Natural killer cell treated with Interleukin-12 subunit alpha and Interleukin-12 subunit beta and Interleukin-15 and Interleukin-18, amount 100 ng/mL, for 72 hours (primary cell): ENCODE data around the gene SCG2. TPM values are rescaled to one million over a fixed set of nuclear protein-coding genes. Genes with fewer than 3 reads are reported as not detected.

ENCODE experiments used
- ATAC-seq, 2 donors: fragments of 150-1000 bp; cut with Tn5 transposase in 1 of 2; sonication (Bioruptor Pico), chemical (Tn5 transposase) in 1 of 2; 2 replicates each; pipeline ENCODE4 v1.10.0; 2021
- DNase-seq: peaks from one replicate; pipeline ENCODE4 v3.0.0; 2022; ENCODE audit warnings: low spot score
- H3K27ac Mint-ChIP-seq, 2 donors: 1 replicate in 1 of 2; 2 replicates in 1 of 2; pipeline ENCODE4 v1.8.0; 2022; ENCODE audit warnings: mixed read lengths in 2 of 2, mild to moderate bottlenecking in 1 of 2, moderate library complexity in 1 of 2
- H3K27me3 Mint-ChIP-seq, 2 donors: 1 replicate in 1 of 2; 2 replicates in 1 of 2; pipeline ENCODE4 v1.8.0; 2022; ENCODE audit warnings: mixed read lengths in 2 of 2
- H3K36me3 Mint-ChIP-seq: one replicate; pipeline ENCODE4 v1.8.0; 2022; ENCODE audit warnings: mixed read lengths
- H3K4me1 Mint-ChIP-seq, 2 donors: 1 replicate in 1 of 2; 2 replicates in 1 of 2; pipeline ENCODE4 v1.8.0; 2022; ENCODE audit warnings: low read depth in 2 of 2, mixed read lengths in 2 of 2, mild to moderate bottlenecking in 1 of 2
- H3K4me3 Mint-ChIP-seq: one replicate; pipeline ENCODE4 v1.8.0; 2022; ENCODE audit warnings: mixed read lengths
- H3K9me3 Mint-ChIP-seq: 2 replicates; pipeline ENCODE4 v1.8.0; 2022; ENCODE audit warnings: mixed read lengths
- total RNA-seq, 2 donors: library from RNA; stranded (reverse); gene quantifications; one replicate each; pipeline ENCODE4 v1.2.3, GENCODE V29; 2022

The SCG2 gene
- total RNA-seq, 2 donors from 2014 or later = 0.21 TPM; not detected in 1

DNA sequence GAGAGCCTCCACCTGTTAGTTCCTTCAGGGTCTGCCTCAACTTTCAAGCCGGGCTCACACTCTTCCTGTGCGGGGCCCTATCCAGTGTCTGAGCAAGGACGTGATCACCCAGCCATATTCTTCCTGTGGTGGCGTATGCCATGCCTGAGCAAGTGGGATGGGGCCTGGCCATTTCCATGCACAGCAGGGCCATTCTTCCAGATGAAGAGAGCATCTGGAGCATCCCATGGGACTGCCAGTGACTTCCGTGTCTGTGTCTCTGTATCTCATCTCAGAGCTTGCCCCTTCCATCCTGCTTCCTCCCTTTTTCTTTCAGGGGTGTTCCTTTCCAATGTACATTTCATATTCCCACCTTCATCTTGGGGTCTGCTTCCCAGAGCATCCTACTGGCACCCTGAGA is 20.2 kb downstream of the SCG2 start:
- no peaks in the 10 kb centered on the region for H3K36me3 Mint-ChIP-seq
- H3K9me3 Mint-ChIP-seq = peaks cover 4% of the 10 kb centered on the region
- DNase-seq (no peak), ATAC-seq (no peak)
- no peak overlapping the region for H3K4me3 Mint-ChIP-seq
- H3K27me3 Mint-ChIP-seq = peaks cover 0 to 7% of the 10 kb centered on the region in 2 donors
- no peaks in the 10 kb centered on the region for H3K4me1 Mint-ChIP-seq
- H3K27ac Mint-ChIP-seq = no peak overlapping the region

- peaks cover 4% of the 10 kb centered on the region for H3K9me3 Mint-ChIP-seq
Measured at GRCh38 chr2:223580951-223581350, 21.2 kb downstream of the SCG2 start.

GRCh38 chr2:223578846-223579245 is 23.3 kb downstream of the SCG2 start:
- ATAC-seq = no peak

More at GRCh38 chr2:223580951-223581350, 21.2 kb downstream of the SCG2 start:
- Mint-ChIP-seq H3K27ac (no peak overlapping the region), H3K4me1 (no peaks in the 10 kb centered on the region), H3K36me3 (no peaks in the 10 kb centered on the region), H3K27me3 (peaks cover 0 to 7% of the 10 kb centered on the region in 2 donors), H3K4me3 (no peak overlapping the region)
- ATAC-seq (no peak), DNase-seq (no peak)

GRCh38 chr2:223576873-223577272 is 25.3 kb downstream of the SCG2 start:
- peaks cover 2 to 21% of the 10 kb centered on the region in 2 donors for H3K27me3 Mint-ChIP-seq
- ATAC-seq (no peak), DNase-seq (no peak)
- no peak overlapping the region for H3K27ac Mint-ChIP-seq
- H3K9me3 Mint-ChIP-seq = no peaks in the 10 kb centered on the region
- no peaks in the 10 kb centered on the region for H3K36me3 Mint-ChIP-seq
- H3K4me3 Mint-ChIP-seq = no peak overlapping the region
- H3K4me1 Mint-ChIP-seq = no peaks in the 10 kb centered on the region

More at GRCh38 chr2:223578846-223579245, 23.3 kb downstream of the SCG2 start:
- no peak for DNase-seq
- no peaks in the 10 kb centered on the region for H3K4me1 Mint-ChIP-seq
- H3K27ac Mint-ChIP-seq = no peak overlapping the region
- H3K27me3 Mint-ChIP-seq = peaks cover 3 to 7% of the 10 kb centered on the region in 2 donors
- H3K9me3 Mint-ChIP-seq = no peaks in the 10 kb centered on the region
- H3K36me3 Mint-ChIP-seq = no peaks in the 10 kb centered on the region
- H3K4me3 Mint-ChIP-seq = no peak overlapping the region

- H3K4me1 Mint-ChIP-seq = no peaks in the 10 kb centered on the region
- no peak overlapping the region for H3K27ac Mint-ChIP-seq
- peaks cover 4% of the 10 kb centered on the region for H3K9me3 Mint-ChIP-seq
- H3K27me3 Mint-ChIP-seq = peaks cover 9 to 41% of the 10 kb centered on the region in 2 donors
- H3K4me3 Mint-ChIP-seq = no peak overlapping the region
- DNase-seq = no peak
- no peaks in the 10 kb centered on the region for H3K36me3 Mint-ChIP-seq
- ATAC-seq = no peak
Measured at GRCh38 chr2:223570784-223571183, 31.4 kb downstream of the SCG2 start.

- ATAC-seq (no peak), DNase-seq (no peak)
- H3K36me3 Mint-ChIP-seq = no peaks in the 10 kb centered on the region
- H3K27me3 Mint-ChIP-seq = peaks cover 12 to 32% of the 10 kb centered on the region in 2 donors
- H3K4me3 Mint-ChIP-seq = no peak overlapping the region
- peaks cover 4% of the 10 kb centered on the region for H3K9me3 Mint-ChIP-seq
- H3K4me1 Mint-ChIP-seq = no peaks in the 10 kb centered on the region
- H3K27ac Mint-ChIP-seq = no peak overlapping the region
Measured at GRCh38 chr2:223566396-223566795, 35.8 kb downstream of the SCG2 start.

DNA sequence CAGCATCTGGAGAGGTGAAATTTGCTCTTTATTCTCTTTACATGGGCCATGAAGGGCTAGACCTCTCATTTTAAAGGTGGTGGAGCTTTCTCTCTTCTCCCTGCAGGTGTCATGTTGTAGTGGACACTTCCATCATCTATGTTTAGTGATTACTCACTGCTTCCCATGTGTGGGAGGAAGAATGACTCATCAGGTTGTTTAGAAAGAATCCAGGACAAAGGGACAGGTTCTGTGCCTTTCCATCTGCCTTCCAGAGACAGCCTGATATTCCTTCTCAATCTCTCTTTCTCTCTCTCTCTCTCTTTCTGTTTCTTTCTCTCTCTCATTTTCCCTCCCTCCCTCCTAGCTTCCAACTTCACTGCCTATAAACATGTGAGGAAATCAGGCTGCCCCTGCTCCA is 38.7 kb downstream of the SCG2 start:
- H3K27ac Mint-ChIP-seq = no peak overlapping the region

DNA sequence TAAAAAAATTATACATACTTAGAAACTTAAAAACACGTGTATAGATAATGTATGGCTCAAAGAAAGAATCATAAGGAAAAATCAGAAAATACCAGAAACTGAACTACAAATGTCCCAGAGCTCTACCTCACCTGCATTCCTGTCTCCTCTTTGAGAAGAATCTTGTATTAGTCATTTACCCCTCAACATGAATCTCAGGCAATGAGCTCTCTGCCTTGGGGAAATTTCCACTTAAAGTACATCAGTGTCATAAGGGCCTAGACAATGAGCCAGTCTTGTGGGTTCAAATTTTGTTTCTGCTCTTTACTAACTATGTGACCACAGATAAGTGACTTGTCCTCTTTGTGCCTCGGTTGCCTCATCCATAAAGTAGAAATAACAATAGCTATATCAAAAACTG is 40.1 kb downstream of the SCG2 start:
- Mint-ChIP-seq H3K4me3 (no peak overlapping the region), H3K27ac (no peak overlapping the region), H3K9me3 (peaks cover 4% of the 10 kb centered on the region), H3K36me3 (no peaks in the 10 kb centered on the region), H3K4me1 (no peaks in the 10 kb centered on the region), H3K27me3 (peaks cover 14 to 24% of the 10 kb centered on the region in 2 donors)
- ATAC-seq = no peak
- DNase-seq = no peak

More for the DNA sequence above, 38.7 kb downstream of the SCG2 start:
- Mint-ChIP-seq H3K4me1 (no peaks in the 10 kb centered on the region), H3K9me3 (peaks cover 4% of the 10 kb centered on the region), H3K36me3 (no peaks in the 10 kb centered on the region), H3K27me3 (peaks cover 15 to 30% of the 10 kb centered on the region in 2 donors), H3K4me3 (no peak overlapping the region)
- DNase-seq = no peak
- ATAC-seq = no peak

GRCh38 chr2:223560749-223561435 is 41.3 kb downstream of the SCG2 start:
- Mint-ChIP-seq H3K4me1 (no peaks in the 10 kb centered on the region), H3K9me3 (peaks cover 1% of the 10 kb centered on the region), H3K27me3 (peaks cover 11 to 19% of the 10 kb centered on the region in 2 donors), H3K27ac (no peak overlapping the region), H3K4me3 (no peak overlapping the region), H3K36me3 (no peaks in the 10 kb centered on the region)
- ATAC-seq = no peak
- DNase-seq = no peak

GRCh38 chr2:223558970-223559369 is 43.2 kb downstream of the SCG2 start:
- Mint-ChIP-seq H3K36me3 (no peaks in the 10 kb centered on the region), H3K27me3 (peaks cover 10 to 14% of the 10 kb centered on the region in 2 donors), H3K4me1 (no peaks in the 10 kb centered on the region), H3K27ac (no peak overlapping the region), H3K9me3 (no peaks in the 10 kb centered on the region), H3K4me3 (no peak overlapping the region)
- ATAC-seq (no peak), DNase-seq (no peak)

GRCh38 chr2:223554923-223555322 is 47.2 kb downstream of the SCG2 start:
- Mint-ChIP-seq H3K36me3 (no peaks in the 10 kb centered on the region), H3K4me1 (no peaks in the 10 kb centered on the region), H3K27ac (no peak overlapping the region), H3K4me3 (no peak overlapping the region), H3K9me3 (no peaks in the 10 kb centered on the region), H3K27me3 (peaks cover 0 to 4% of the 10 kb centered on the region in 2 donors)
- ATAC-seq = no peak
- DNase-seq = no peak

GRCh38 chr2:223549215-223549614 is 52.9 kb downstream of the SCG2 start:
- no peaks in the 10 kb centered on the region for H3K9me3 Mint-ChIP-seq
- no peaks in the 10 kb centered on the region for H3K36me3 Mint-ChIP-seq
- ATAC-seq (no peak), DNase-seq (no peak)
- H3K27ac Mint-ChIP-seq = no peak overlapping the region
- no peaks in the 10 kb centered on the region for H3K27me3 Mint-ChIP-seq
- H3K4me3 Mint-ChIP-seq = no peak overlapping the region
- no peaks in the 10 kb centered on the region for H3K4me1 Mint-ChIP-seq

GRCh38 chr2:223548194-223548593 is 54.0 kb downstream of the SCG2 start:
- ATAC-seq = no peak

More at GRCh38 chr2:223548194-223548593, 54.0 kb downstream of the SCG2 start:
- H3K9me3 Mint-ChIP-seq = no peaks in the 10 kb centered on the region
- H3K4me1 Mint-ChIP-seq = no peaks in the 10 kb centered on the region
- DNase-seq = no peak
- H3K36me3 Mint-ChIP-seq = no peaks in the 10 kb centered on the region
- no peaks in the 10 kb centered on the region for H3K27me3 Mint-ChIP-seq
- no peak overlapping the region for H3K27ac Mint-ChIP-seq
- no peak overlapping the region for H3K4me3 Mint-ChIP-seq
